ENCODE data around the gene LPIN2. TPM values are rescaled to one million over a fixed set of nuclear protein-coding genes. Genes with fewer than 3 reads are reported as not detected.

LPIN2 gene
- polyA plus RNA-seq, 1 donor (not counting 4 experiments of a cell fraction or from before 2014, with no cell fraction given) = 3.9 TPM

DNA sequence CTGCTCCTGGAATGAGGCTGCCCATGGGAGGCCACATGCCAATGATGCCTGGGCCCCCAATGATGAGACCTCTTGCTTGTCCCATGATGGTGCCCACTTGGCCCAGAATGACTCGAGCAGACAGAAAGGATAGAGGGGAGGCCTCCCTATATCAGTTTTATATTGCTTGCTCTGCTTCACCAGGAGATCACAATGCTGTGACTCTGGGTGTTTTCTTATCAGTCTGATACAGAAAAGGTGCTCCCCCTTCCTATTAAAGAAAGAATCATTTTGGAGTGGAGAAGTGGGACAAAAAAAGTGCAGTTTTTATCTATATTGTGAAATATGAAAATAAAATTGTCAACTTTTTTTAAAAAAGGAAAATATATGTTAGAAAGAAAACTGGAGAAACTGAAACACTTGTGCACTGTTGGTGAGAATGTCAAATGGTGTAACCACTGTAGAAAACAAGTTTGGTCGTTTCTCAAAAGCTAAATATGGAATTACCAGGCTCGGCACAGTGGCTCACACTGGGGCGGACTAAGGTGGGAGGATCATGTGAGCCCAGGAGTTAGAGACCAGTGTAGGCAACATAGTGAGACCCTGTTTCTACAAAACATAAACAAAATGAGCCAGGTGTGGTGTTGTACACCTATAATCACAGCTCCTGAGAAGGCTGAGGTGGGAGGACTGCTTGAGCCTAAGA lies 21.8 kb downstream of the LPIN2 start:
- TF ChIP-seq CTCF (optimal IDR thresholded peaks at IDR 0.05 in 1 of 3, IDR thresholded peaks at IDR 0.05 in 1 of 3, conservative IDR thresholded peaks at IDR 0.05 in 1 of 3; ENCODE audit: extremely low read depth in 1 of 3, insufficient read depth in 2 of 3, low read length in 3 of 3) (no peak), EZH2 (IDR thresholded peaks at IDR 0.05; ENCODE audit: low read length) (no peak)
- H3K27ac ChIP-seq (ENCODE audit: control insufficient read depth, insufficient read depth, low read length) = no peak overlapping the region
- H3K36me3 ChIP-seq (ENCODE audit: control insufficient read depth in 2 of 2, extremely low read depth in 1 of 2, insufficient read depth in 2 of 2, low read length in 2 of 2) = no peaks in the 10 kb centered on the region
- no peaks in the 10 kb centered on the region for H3K4me1 ChIP-seq (ENCODE audit: control insufficient read depth, extremely low read depth, insufficient read depth, low read length)
- H3K27me3 ChIP-seq (ENCODE audit: control insufficient read depth, extremely low read depth, insufficient read depth, low read length) = no peaks in the 10 kb centered on the region
- FAIRE-seq (no peak), DNase-seq (ENCODE audit: low read depth, low spot score) (no peak)
- no peaks in the 10 kb centered on the region for H4K20me1 ChIP-seq (ENCODE audit: control insufficient read depth, extremely low read depth, insufficient read depth, low read length)
- no peak overlapping the region for H3K4me2 ChIP-seq (ENCODE audit: control insufficient read depth, extremely low read depth, insufficient read depth, low read depth, low read length)
- no peak overlapping the region for H2AFZ ChIP-seq (ENCODE audit: control insufficient read depth, low read length)
- dilution Hi-C loops (cut with MboI; ENCODE audit: extremely low pct_ligation_motif_present, low sequenced_read_pairs) = no loop called here
- no peaks in the 10 kb centered on the region for H3K9me1 ChIP-seq (ENCODE audit: control insufficient read depth, extremely low read depth, insufficient read depth, low read length)
- no peaks in the 10 kb centered on the region for H3K79me2 ChIP-seq (ENCODE audit: control insufficient read depth, insufficient read depth, low read length)
- no peak overlapping the region for H3K4me3 ChIP-seq (ENCODE audit: control insufficient read depth in 2 of 3, extremely low read depth in 1 of 3, insufficient read depth in 2 of 3, low read depth in 1 of 3, low read length in 3 of 3)
- no peak overlapping the region for H3K9ac ChIP-seq (ENCODE audit: control insufficient read depth, extremely low read depth, insufficient read depth, low read length)
- H3K9me3 ChIP-seq (ENCODE audit: control insufficient read depth, low read depth, low read length) = no peaks in the 10 kb centered on the region

DNA sequence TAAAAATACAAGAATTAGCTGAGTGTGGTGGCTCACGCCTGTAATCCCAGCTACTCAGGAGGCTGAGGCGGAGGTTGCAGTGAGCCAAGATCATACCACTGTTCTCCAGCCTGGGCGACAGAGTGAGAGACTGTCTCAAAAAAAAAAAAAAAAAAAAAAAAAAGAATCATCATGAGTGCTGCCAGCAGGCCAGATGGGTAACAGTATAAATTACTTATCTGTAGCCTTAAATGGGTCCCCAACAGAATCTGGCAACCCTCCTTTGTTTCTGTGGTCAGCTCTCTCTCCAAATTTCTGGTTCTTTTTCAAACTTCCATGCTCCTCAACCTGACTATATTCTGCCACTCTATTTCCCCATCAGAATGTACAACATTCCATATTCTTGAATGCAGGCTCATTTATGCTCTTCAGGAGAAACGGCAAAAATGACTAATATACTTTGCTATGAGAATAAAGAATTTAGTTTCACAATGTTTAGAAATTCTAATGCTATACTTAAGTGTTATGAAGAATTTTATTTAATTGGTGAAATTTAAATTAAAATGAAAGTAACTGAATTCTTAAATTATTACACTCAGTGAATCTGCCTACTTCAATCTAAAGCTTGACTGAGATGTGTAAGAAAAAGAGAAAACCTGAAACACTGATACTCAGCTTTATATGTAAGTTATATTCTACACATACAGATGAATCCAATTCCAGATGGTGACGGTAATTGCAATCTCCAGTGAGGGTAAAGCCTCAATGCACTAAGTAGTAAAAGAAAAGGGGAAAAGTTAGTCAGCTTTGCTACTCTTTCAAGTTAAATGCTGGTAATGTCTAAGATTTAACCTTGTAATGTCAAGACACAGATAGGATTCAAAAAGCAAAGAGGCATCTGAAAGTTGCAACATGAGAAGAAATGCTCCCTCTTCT lies 24.8 kb downstream of the LPIN2 start:
- H3K9ac ChIP-seq (ENCODE audit: control insufficient read depth, extremely low read depth, insufficient read depth, low read length) = no peak overlapping the region
- H3K9me3 ChIP-seq (ENCODE audit: control insufficient read depth, low read depth, low read length) = no peaks in the 10 kb centered on the region
- H3K27me3 ChIP-seq (ENCODE audit: control insufficient read depth, extremely low read depth, insufficient read depth, low read length) = no peaks in the 10 kb centered on the region
- TF ChIP-seq CTCF (optimal IDR thresholded peaks at IDR 0.05 in 1 of 3, IDR thresholded peaks at IDR 0.05 in 1 of 3, conservative IDR thresholded peaks at IDR 0.05 in 1 of 3; ENCODE audit: extremely low read depth in 1 of 3, insufficient read depth in 2 of 3, low read length in 3 of 3) (no peak), EZH2 (IDR thresholded peaks at IDR 0.05; ENCODE audit: low read length) (no peak)
- no peaks in the 10 kb centered on the region for H3K9me1 ChIP-seq (ENCODE audit: control insufficient read depth, extremely low read depth, insufficient read depth, low read length)
- DNase-seq (ENCODE audit: low read depth, low spot score) (no peak), FAIRE-seq (no peak)
- H3K36me3 ChIP-seq (ENCODE audit: control insufficient read depth in 2 of 2, extremely low read depth in 1 of 2, insufficient read depth in 2 of 2, low read length in 2 of 2) = no peaks in the 10 kb centered on the region
- H3K4me2 ChIP-seq (ENCODE audit: control insufficient read depth, extremely low read depth, insufficient read depth, low read depth, low read length) = no peak overlapping the region
- dilution Hi-C loops (cut with MboI; ENCODE audit: extremely low pct_ligation_motif_present, low sequenced_read_pairs) = no loop called here
- H3K4me1 ChIP-seq (ENCODE audit: control insufficient read depth, extremely low read depth, insufficient read depth, low read length) = no peaks in the 10 kb centered on the region
- no peak overlapping the region for H3K27ac ChIP-seq (ENCODE audit: control insufficient read depth, insufficient read depth, low read length)
- no peak overlapping the region for H3K4me3 ChIP-seq (ENCODE audit: control insufficient read depth in 2 of 3, extremely low read depth in 1 of 3, insufficient read depth in 2 of 3, low read depth in 1 of 3, low read length in 3 of 3)
- no peaks in the 10 kb centered on the region for H4K20me1 ChIP-seq (ENCODE audit: control insufficient read depth, extremely low read depth, insufficient read depth, low read length)
- H2AFZ ChIP-seq (ENCODE audit: control insufficient read depth, low read length) = no peak overlapping the region
- H3K79me2 ChIP-seq (ENCODE audit: control insufficient read depth, insufficient read depth, low read length) = no peaks in the 10 kb centered on the region

All from keratinocyte (primary cell).